K562 (cell line): ENCODE data around the gene ADCY5. TPM values are rescaled to one million over a fixed set of nuclear protein-coding genes. Genes with fewer than 3 reads are reported as not detected.

Experiments
- ATAC-seq: fragments of 200-7000 bp; cut with Tn5 transposase; 3 replicates; pipeline ENCODE4 v1.9.1; 2020; ENCODE audit warnings: moderate library complexity
- BruUV-seq: library from RNA; stranded (reverse); fragments of 400-500 nt; replicated peaks from 2 replicates; lab custom pipeline; 2021; lab: Mats Ljungman, UMichigan
- CTCF ChIA-PET: fragments of 300-600 bp; formaldehyde crosslinking; extraction: SDS; loops from one replicate; lab custom pipeline; 2021; ENCODE audit warnings: low intra/inter-chr PET ratio; lab: Yijun Ruan, JAX
- POLR2A ChIA-PET: fragments of 300-600, 350-650 bp; sonication (Branson Sonifier 250); formaldehyde crosslinking; extraction: SDS; loops from one replicate; lab custom pipeline; 2021; ENCODE audit warnings: antibody characterized with exemption, inconsistent platforms; lab: Yijun Ruan, JAX
- DNase-seq, 4 experiments: peaks; one replicate each; pipeline versions ENCODE4 v3.0.0 to v3.0.0-alpha.2; 2011 to 2018; ENCODE audit warnings: low spot score in 3 of 4, mixed read lengths in 3 of 4; ENCODE audit errors: extremely low read depth in 1 of 4
- FAIRE-seq: peaks from 2 replicates; lab custom pipeline; 2011; peaks lifted over from hg19 to GRCh38; lab: Jason Lieb, UNC
- H2AFZ ChIP-seq: 2 replicates; pipeline ENCODE4 v1.6.0; 2011; ENCODE audit warnings: low read depth, low read length, control low read depth, inconsistent platforms
- H3K27ac ChIP-seq: fragments of 200-600 bp; 3 replicates; pipeline ENCODE4 v1.8.0; 2011; ENCODE audit warnings: low read depth, mild to moderate bottlenecking, control low read depth, inconsistent platforms, low read length, moderate library complexity, mixed read lengths; ENCODE audit errors: extremely low read depth
- H3K27me3 ChIP-seq, 2 experiments: fragments of 300-600 bp in 1 of 2; 2 replicates in 1 of 2; 3 replicates in 1 of 2; pipeline versions ENCODE4 v1.6.0 to v1.8.0; 2011; ENCODE audit warnings: inconsistent platforms in 2 of 2, low read length in 2 of 2, mild to moderate bottlenecking in 1 of 2, mixed read lengths in 1 of 2, moderate library complexity in 1 of 2; ENCODE audit not compliant: control insufficient read depth in 2 of 2, insufficient read depth in 2 of 2
- H3K36me3 ChIP-seq: fragments of 300-600 bp; 3 replicates; pipeline ENCODE4 v1.8.0; 2011; ENCODE audit warnings: mild to moderate bottlenecking, low read length, inconsistent platforms; ENCODE audit not compliant: control insufficient read depth, insufficient read depth
- H3K4me1 ChIP-seq, 2 experiments: fragments of 200-600 bp in 1 of 2; replicated peaks in 1 of 2; 2 replicates in 1 of 2; 3 replicates in 1 of 2; pipeline versions ENCODE4 v1.5.1 to v1.8.0; 2011; ENCODE audit warnings: inconsistent platforms in 2 of 2, low read length in 2 of 2, mild to moderate bottlenecking in 1 of 2, mixed read lengths in 1 of 2, moderate library complexity in 1 of 2; ENCODE audit not compliant: control insufficient read depth in 2 of 2, insufficient read depth in 2 of 2
- H3K4me2 ChIP-seq: 2 replicates; pipeline ENCODE4 v1.6.1; 2011; ENCODE audit warnings: low read length, control low read depth, inconsistent platforms, mixed read lengths; ENCODE audit not compliant: insufficient read depth
- H3K4me3 ChIP-seq: fragments of 200-600 bp; sonication (generic), shearing (Covaris generic); 2 replicates; pipeline ENCODE4 v1.5.1; 2016; ENCODE audit warnings: control low read depth, inconsistent platforms
- H3K79me2 ChIP-seq: fragments of 200-600 bp; 3 replicates; pipeline ENCODE4 v1.8.0; 2011; ENCODE audit warnings: low read length, inconsistent platforms; ENCODE audit not compliant: control insufficient read depth, insufficient read depth
- H3K9ac ChIP-seq, 2 experiments: 2 replicates each; pipeline versions ENCODE4 v1.6.0 to v1.6.1; 2011; ENCODE audit warnings: low read depth in 2 of 2, low read length in 2 of 2, control low read depth in 1 of 2, inconsistent platforms in 1 of 2, mild to moderate bottlenecking in 1 of 2, mixed read lengths in 1 of 2; ENCODE audit not compliant: insufficient read depth in 1 of 2
- H3K9me1 ChIP-seq: one replicate; pipeline ENCODE4 v1.6.0; 2011; ENCODE audit warnings: inconsistent platforms, mild to moderate bottlenecking, low read length, moderate library complexity; ENCODE audit not compliant: control insufficient read depth, insufficient read depth
- H3K9me3 ChIP-seq: replicated peaks from 2 replicates; pipeline ENCODE4 v1.5.1; 2011; ENCODE audit warnings: low read depth, low read length, inconsistent platforms; ENCODE audit not compliant: control insufficient read depth, insufficient read depth
- H4K20me1 ChIP-seq: replicated peaks from 2 replicates; pipeline ENCODE4 v1.6.1; 2011; ENCODE audit warnings: low read length, inconsistent platforms, mixed read lengths; ENCODE audit not compliant: control insufficient read depth, insufficient read depth
- TCF3 ChIP-seq: sonication (generic); formaldehyde crosslinking; IDR thresholded peaks from 2 replicates; pipeline ENCODE4 v1.4.0; 2020; ENCODE audit warnings: mild to moderate bottlenecking, missing genetic modification reagents
- ZKSCAN3 ChIP-seq: fragments of 250-450 bp; sonication (Bioruptor Pico); IDR thresholded peaks from 2 replicates; pipeline ENCODE4 v1.4.0; 2020
- WGBS: fragments of 100-300 bp; shearing (Covaris generic); methylation state at CpG from one replicate; pipeline ENCODE4 v1.1.6; 2016; ENCODE audit warnings: low coverage, mixed read lengths; ENCODE audit not compliant: insufficient coverage; ENCODE audit errors: missing lambda C conversion rate; 5-methylcytosine and 5-hydroxymethylcytosine counted together
- in situ Hi-C: fragments of 300-500 bp; cut with MboI; formaldehyde crosslinking; loops from 4 replicates; pipeline ENCODE4 v1.15.0; 2018; ENCODE audit warnings: inconsistent platforms, mixed read lengths
- intact Hi-C: fragments of 100-400 bp; cut with micrococcal nuclease; formaldehyde crosslinking; loops from 2 replicates; pipeline ENCODE4 v1.14.2; 2022
- polyA plus RNA-seq, 8 experiments: library from polyadenylated mRNA; depleted of rRNA in 4 of 8; stranded (reverse) in 5 of 8; unstranded in 3 of 8; fragments of >200 nt; fragmentation: Nextera tagmentation in 2 of 8; fragmentation: Illumina TruSeq in 1 of 8; extraction: Ambion mirVana in 2 of 8; extraction: Trizol in 1 of 8; gene quantifications; 2 replicates each; pipeline versions ENCODE4 v1.2.1 to v1.2.3, GENCODE V29; 2011 to 2014; ENCODE audit warnings: inconsistent platforms in 1 of 8, missing spikeins in 1 of 8
- total RNA-seq, 7 experiments: library from RNA; depleted of rRNA in 6 of 7; stranded (reverse); fragments of >200 nt in 6 of 7; fragmentation: Illumina TruSeq in 2 of 7; extraction: Trizol in 2 of 7; gene quantifications; 2 replicates each; pipeline versions ENCODE4 v1.2.1 to v1.2.3, GENCODE V29; 2011 to 2021; ENCODE audit warnings: low replicate concordance in 1 of 7
- TF ChIP-seq, protein P1 (sequence below): fragments of 450-650 bp; IDR thresholded peaks from 2 replicates; pipeline ENCODE4 v1.6.1; 2014; ENCODE audit warnings: low read depth, mild to moderate bottlenecking, moderate library complexity, borderline replicate concordance

Gene ADCY5
- total and polyA plus RNA-seq, 9 of the 15 experiments (the other 6 are each of a cell fraction or from before 2014, with no cell fraction given) = under 0.01 TPM; not detected in 8

DNA sequence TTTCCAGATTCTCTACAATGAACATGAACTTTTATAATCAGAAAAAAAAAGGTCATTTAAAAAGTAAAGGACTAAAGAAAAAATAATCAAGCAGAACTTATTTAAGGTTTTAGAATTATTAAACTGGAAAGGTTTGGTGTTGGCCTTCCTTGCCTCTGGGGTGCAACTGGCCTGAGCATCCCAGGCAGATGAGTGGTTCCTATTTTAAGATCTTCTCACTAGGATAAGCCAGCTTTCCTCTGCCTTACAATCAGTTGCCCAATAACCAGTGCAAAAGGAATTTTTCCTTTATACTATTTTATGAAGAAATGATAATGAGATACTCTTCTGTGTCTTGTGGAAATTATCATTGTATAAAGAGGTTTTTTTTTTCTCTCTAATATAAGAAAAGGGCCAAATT, 190.5 kb downstream of the ADCY5 start:
- Histone ChIP-seq H3K79me2 (no peaks in the 10 kb centered on the region), H3K4me2 (no peak overlapping the region), H3K4me3 (no peak overlapping the region), H3K4me1 (no peaks in the 10 kb centered on the region), H3K27ac (no peak overlapping the region), H3K36me3 (0 out of 3 replicates have a peak, but pooled peaks cover 3% of the 10 kb centered on the region), H3K9ac (no peak overlapping the region), H3K27me3 (no peaks in the 10 kb centered on the region), H2AFZ (no peak overlapping the region), H3K9me3 (no peaks in the 10 kb centered on the region), H4K20me1 (no peaks in the 10 kb centered on the region), H3K9me1 (no peaks in the 10 kb centered on the region)
- CTCF ChIA-PET = interaction anchor here (1.7 kb wide), 1 partner anchor 223 kb away, joined by 6 read pairs; no protein-coding TSS in a partner anchor
- ATAC-seq (no peak), FAIRE-seq (no peak), DNase-seq (no peak)
- no TSS peak for BruUV-seq
- POLR2A ChIA-PET = interaction anchor here (0.7 kb wide), 1 partner anchor 310 kb away, joined by 3 read pairs; no protein-coding TSS in a partner anchor
- intact Hi-C loops (loop anchor here (10.0 kb wide), 1 partner anchor 314 kb away; no protein-coding TSS in a partner anchor), in situ Hi-C loops (no loop called here)
- no peak for TF ChIP-seq ZKSCAN3 (CRISPR knock-in tag)
- TF ChIP-seq, protein P1, sequence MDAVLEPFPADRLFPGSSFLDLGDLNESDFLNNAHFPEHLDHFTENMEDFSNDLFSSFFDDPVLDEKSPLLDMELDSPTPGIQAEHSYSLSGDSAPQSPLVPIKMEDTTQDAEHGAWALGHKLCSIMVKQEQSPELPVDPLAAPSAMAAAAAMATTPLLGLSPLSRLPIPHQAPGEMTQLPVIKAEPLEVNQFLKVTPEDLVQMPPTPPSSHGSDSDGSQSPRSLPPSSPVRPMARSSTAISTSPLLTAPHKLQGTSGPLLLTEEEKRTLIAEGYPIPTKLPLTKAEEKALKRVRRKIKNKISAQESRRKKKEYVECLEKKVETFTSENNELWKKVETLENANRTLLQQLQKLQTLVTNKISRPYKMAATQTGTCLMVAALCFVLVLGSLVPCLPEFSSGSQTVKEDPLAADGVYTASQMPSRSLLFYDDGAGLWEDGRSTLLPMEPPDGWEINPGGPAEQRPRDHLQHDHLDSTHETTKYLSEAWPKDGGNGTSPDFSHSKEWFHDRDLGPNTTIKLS = no peak

DNA sequence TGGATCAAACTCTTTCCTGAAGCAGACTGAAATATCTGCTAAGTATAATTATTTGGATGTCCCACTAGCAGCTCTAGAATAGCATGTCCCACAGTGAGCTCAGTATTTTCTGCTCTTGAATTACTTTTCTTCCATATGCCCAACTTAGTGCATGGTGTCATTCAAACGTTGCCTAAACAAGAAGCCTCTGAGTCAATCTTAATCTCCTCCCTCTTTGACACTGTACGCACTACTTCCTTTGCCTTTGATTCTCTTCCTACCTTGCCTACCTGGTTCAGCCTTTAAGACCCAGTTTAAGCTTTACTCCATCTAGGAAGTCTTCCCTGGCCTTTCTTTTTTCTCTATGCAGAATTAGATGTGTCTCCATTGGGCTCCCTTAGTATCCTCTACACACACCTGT, 192.6 kb downstream of the ADCY5 start:
- Histone ChIP-seq H3K4me1 (no peaks in the 10 kb centered on the region), H3K9ac (no peak overlapping the region), H3K4me3 (no peak overlapping the region), H3K36me3 (peaks cover 8% of the 10 kb centered on the region; the same call in 1 of the 3 replicates), H3K79me2 (no peaks in the 10 kb centered on the region), H3K9me3 (no peaks in the 10 kb centered on the region), H3K27ac (no peak overlapping the region), H3K4me2 (no peak overlapping the region), H3K27me3 (no peaks in the 10 kb centered on the region), H2AFZ (no peak overlapping the region), H3K9me1 (no peaks in the 10 kb centered on the region), H4K20me1 (no peaks in the 10 kb centered on the region)
- ATAC-seq (no peak), DNase-seq (no peak), FAIRE-seq (no peak)
- WGBS = 29% methylated on average over 2 of the region's 2 CpGs
- TF ChIP-seq TCF3 (CRISPR knock-in tag) = no peak
- ChIA-PET CTCF (no interaction called here), POLR2A (interaction anchor here (1.0 kb wide), 1 partner anchor 10 kb away, joined by 3 read pairs; no protein-coding TSS in a partner anchor)
- intact Hi-C loops = loop anchor here (10.0 kb wide), 1 partner anchor 311 kb away; no protein-coding TSS in a partner anchor
- BruUV-seq = no TSS peak
- in situ Hi-C loops = no loop called here
